Stimulated activated memory B cell treated with anti-CD40 and anti-IgM and Interleukin-4, amounts not matched to agents 10 μg/mL and 1 μg/mL and 100 μg/mL, for 72 hours (primary cell): ENCODE measurements around the gene PP2D1.
"Not testable (repeated sequence)": the region's sequence is repeated elsewhere in the genome, so short reads cannot be mapped to it uniquely, and the experiment has no call there.

Experiments
- ATAC-seq: fragments of 150-1000 bp; cut with Tn5 transposase; 2 replicates; pipeline ENCODE4 v1.10.0; 2021
- H3K27ac Mint-ChIP-seq: one replicate; pipeline ENCODE4 v1.8.0; 2022; ENCODE audit warnings: mild to moderate bottlenecking, mixed read lengths
- H3K27me3 Mint-ChIP-seq: one replicate; pipeline ENCODE4 v1.8.0; 2022; ENCODE audit warnings: mixed read lengths
- H3K36me3 Mint-ChIP-seq: one replicate; pipeline ENCODE4 v1.8.0; 2022; ENCODE audit warnings: mixed read lengths
- H3K4me1 Mint-ChIP-seq: one replicate; pipeline ENCODE4 v1.8.0; 2022; ENCODE audit warnings: mixed read lengths
- H3K4me3 Mint-ChIP-seq: one replicate; pipeline ENCODE4 v1.8.0; 2022; ENCODE audit warnings: mild to moderate bottlenecking, moderate library complexity, mixed read lengths
- H3K9me3 Mint-ChIP-seq: one replicate; pipeline ENCODE4 v1.8.0; 2022; ENCODE audit warnings: mixed read lengths

Gene PP2D1

DNA sequence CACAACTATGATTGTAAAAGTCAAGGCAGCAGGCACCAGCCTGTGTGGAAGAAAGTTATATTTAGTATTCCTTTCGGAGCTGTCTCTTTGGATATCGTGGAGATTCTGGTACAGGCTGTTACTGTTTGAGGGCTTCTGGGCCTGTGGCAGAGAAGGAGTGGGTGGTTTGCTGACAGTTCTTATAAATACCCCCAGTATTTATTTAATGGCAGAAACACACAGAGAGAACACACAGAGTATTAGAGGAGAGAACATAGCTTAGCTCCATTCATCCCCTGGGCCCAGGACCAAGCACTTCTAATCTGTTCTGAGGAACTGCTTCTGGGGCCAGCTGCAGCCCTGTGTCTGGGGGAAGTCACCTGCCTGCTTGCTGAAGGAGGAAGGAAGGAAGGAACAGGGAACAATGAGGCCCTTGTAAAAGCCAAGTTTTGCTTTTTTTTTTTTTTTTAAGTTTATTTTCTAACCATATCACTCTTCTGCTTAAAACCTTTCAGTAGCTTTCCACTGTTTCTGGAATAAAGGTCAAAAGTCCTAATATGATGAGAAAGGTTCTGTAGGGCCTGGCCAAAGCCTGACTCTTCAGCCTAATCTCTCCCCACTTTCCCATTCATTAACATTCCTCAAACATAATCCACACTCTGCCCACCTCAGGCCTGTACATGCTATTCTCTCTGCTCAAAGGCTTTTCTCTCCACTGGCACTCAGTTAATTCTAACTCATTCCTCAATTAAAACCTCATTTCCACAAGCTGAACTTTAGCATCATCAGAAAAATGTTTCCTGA is 11.8 kb upstream of the PP2D1 start:
- no peaks in the 10 kb centered on the region for H3K27me3 Mint-ChIP-seq
- peaks cover 14% of the 10 kb centered on the region for H3K4me1 Mint-ChIP-seq
- peak; percentile 77 for ATAC-seq
- no peaks in the 10 kb centered on the region for H3K36me3 Mint-ChIP-seq
- H3K27ac Mint-ChIP-seq, result peak overlapping the region; percentile 48
- H3K4me3 Mint-ChIP-seq, result no peak overlapping the region
- no peaks in the 10 kb centered on the region for H3K9me3 Mint-ChIP-seq

DNA sequence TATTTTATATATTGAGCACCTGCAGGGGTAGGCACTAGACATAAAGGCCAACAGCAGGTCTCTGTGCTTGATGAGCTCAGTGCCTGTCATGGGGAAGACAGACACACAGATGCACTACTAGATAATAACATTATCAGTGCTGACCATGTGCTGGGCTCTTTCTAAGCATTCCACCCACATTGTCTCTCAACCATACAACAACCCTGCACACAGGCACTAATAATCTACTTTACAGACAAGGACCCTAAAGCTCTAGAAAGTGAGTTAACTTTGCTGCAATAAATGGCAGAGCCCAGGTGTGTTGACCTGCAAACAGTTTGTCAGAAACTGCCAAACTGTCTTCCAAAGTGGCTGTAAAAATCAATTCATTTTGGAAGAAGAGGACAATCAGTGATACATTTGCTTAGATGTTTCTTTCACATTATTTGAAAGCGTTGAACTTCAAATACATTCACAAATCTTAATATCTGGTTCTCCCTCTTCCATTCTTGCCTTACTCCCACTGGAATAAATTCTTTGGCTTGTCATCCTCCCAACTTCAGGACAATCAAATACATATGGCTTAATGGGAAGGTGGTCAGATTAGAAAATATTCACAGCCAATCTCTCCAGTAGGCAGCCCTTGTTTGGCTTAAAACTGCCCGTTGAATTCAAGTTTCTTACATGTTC is 11.0 kb upstream of the PP2D1 start:
- no peaks in the 10 kb centered on the region for H3K27me3 Mint-ChIP-seq
- H3K27ac Mint-ChIP-seq, result peak overlapping the region; percentile 48
- no peak for ATAC-seq
- no peak overlapping the region for H3K4me3 Mint-ChIP-seq
- H3K9me3 Mint-ChIP-seq, result no peaks in the 10 kb centered on the region
- H3K36me3 Mint-ChIP-seq, result no peaks in the 10 kb centered on the region
- H3K4me1 Mint-ChIP-seq, result peaks cover 14% of the 10 kb centered on the region

DNA sequence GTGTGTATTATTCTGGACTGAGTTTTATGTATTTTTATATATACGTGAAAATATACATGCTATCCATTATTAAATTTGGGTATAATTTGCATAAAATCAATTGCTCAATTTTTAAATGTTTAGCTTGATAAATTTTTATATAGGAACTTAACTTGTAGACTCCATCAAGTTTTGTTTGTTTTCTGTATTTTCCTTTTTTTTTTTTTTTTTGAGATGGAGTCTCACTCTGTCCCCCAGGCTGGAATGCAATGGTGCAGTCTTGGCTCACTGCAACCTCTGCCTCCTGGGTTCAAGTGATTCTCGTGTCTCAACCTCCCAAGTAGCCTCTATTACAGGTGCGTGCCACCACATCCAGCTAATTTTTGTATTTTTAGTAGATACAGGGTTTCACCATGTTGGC is 4.0 kb upstream of the PP2D1 start:
- H3K4me1 Mint-ChIP-seq, H3K4me3 Mint-ChIP-seq, H3K27ac Mint-ChIP-seq, ATAC-seq, H3K9me3 Mint-ChIP-seq, H3K36me3 Mint-ChIP-seq, H3K27me3 Mint-ChIP-seq: not testable (repeated sequence)

DNA sequence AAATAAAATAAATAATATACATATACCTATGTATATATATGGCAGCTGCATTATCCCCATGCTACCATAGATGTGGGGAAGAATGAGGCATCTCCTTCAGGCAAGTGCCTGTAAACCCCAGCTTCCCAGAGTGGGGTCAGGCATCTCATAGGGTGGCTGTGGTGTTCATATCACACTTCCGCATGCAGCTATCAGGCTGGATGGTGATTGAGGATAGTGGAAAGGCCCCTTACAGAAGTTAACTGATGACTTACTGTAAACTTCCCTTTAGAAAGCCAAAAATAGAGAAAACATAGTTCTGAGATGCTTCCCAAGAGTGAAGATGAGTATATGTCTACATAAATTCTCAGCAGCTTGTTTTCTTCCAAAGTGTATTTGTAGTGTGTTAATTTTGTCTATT is 3.5 kb upstream of the PP2D1 start:
- Mint-ChIP-seq H3K4me1 (no peaks in the 10 kb centered on the region), H3K36me3 (no peaks in the 10 kb centered on the region), H3K4me3 (no peak overlapping the region), H3K9me3 (no peaks in the 10 kb centered on the region), H3K27me3 (no peaks in the 10 kb centered on the region), H3K27ac (no peak overlapping the region)
- no peak for ATAC-seq

DNA sequence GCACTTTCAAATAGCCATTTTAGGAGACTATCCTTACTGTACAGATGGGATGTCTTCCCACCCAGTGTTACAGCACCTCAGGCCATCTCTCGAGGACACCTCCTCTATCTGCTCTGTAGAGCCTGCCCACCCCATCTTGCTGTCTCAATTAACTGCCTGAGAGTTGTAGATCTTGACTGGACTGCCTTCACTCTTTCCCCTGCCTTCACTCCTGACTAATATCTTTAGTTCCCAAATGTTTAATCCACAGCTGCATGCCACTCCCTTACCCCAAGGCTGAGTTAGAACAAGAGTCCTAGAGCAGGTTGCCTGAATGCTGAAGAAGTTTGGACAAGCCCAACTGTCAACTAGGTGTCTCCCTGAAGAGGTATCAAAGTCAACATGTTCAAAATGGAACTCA is 1.3 kb upstream of the PP2D1 start:
- no peaks in the 10 kb centered on the region for H3K36me3 Mint-ChIP-seq
- H3K27ac Mint-ChIP-seq, result no peak overlapping the region
- no peaks in the 10 kb centered on the region for H3K27me3 Mint-ChIP-seq
- H3K4me3 Mint-ChIP-seq, result no peak overlapping the region
- H3K4me1 Mint-ChIP-seq, result no peaks in the 10 kb centered on the region
- no peaks in the 10 kb centered on the region for H3K9me3 Mint-ChIP-seq
- ATAC-seq, result no peak

DNA sequence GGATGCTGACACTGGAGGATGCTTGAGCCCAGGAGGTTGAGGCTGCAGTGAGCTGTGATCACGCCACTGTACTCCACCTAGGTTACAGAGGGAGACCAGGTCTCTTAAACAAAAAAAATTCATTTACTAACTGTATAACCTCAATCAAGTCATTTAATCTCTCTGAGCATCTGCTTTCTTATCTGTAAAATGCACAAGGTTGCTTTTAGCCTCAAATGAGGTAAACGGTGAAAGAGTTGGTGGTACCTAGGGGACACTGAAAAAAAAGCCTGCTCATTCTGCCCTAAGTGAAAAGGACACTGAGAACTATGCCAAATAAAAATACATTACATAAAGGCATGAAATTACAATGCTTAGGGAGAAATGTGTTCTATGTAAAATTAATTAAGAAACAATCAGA is 3.4 kb downstream of the PP2D1 start:
- no peak for ATAC-seq
- no peaks in the 10 kb centered on the region for H3K27me3 Mint-ChIP-seq
- H3K4me1 Mint-ChIP-seq, result no peaks in the 10 kb centered on the region
- no peak overlapping the region for H3K27ac Mint-ChIP-seq
- H3K36me3 Mint-ChIP-seq, result peaks cover 6% of the 10 kb centered on the region
- no peaks in the 10 kb centered on the region for H3K9me3 Mint-ChIP-seq
- H3K4me3 Mint-ChIP-seq, result no peak overlapping the region

DNA sequence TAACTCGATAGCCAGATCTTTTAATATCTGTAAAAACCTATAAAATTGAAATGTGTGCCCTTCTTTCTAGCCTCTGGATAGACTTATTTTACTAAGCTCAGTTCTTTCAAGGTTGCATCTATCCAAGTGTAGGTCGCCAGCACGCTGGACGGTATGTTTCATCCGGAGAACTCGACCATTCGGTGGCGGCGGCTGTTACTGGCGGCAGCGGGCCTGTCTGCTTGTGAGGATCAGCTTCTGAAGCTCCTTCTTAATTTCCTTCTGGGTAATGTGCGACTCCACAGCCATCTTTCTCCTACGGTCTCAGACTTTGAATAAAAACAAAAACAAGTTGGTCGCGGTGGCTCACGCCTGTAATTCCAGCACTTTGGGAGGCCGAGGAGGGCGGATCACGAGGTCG is 4.1 kb downstream of the PP2D1 start:
- no peak overlapping the region for H3K27ac Mint-ChIP-seq
- H3K4me1 Mint-ChIP-seq, result no peaks in the 10 kb centered on the region
- H3K9me3 Mint-ChIP-seq, result no peaks in the 10 kb centered on the region
- ATAC-seq, result no peak
- no peak overlapping the region for H3K4me3 Mint-ChIP-seq
- H3K36me3 Mint-ChIP-seq, result peaks cover 6% of the 10 kb centered on the region
- H3K27me3 Mint-ChIP-seq, result no peaks in the 10 kb centered on the region

DNA sequence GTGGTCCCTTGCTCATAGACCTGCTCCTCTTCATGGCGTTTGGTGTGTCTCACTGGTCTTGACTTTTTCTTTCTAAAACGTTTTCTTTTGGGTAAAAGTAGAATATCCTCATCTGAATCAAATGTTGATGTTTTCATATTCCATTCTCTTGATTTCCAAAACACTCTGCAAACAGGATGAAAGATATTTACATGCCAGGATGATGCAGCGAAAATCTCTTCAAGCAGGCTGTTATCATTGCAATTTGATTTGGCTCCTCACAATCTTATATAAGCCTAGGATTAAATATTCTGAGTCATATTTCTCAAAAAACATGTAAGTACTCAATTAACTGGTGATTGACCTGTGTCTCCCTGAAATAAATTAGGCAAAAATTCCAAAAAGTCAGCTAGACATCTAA is 10.1 kb downstream of the PP2D1 start:
- Mint-ChIP-seq H3K27me3 (no peaks in the 10 kb centered on the region), H3K4me3 (no peak overlapping the region), H3K36me3 (no peaks in the 10 kb centered on the region), H3K27ac (no peak overlapping the region), H3K4me1 (no peaks in the 10 kb centered on the region), H3K9me3 (peaks cover 3% of the 10 kb centered on the region)
- ATAC-seq, result no peak

DNA sequence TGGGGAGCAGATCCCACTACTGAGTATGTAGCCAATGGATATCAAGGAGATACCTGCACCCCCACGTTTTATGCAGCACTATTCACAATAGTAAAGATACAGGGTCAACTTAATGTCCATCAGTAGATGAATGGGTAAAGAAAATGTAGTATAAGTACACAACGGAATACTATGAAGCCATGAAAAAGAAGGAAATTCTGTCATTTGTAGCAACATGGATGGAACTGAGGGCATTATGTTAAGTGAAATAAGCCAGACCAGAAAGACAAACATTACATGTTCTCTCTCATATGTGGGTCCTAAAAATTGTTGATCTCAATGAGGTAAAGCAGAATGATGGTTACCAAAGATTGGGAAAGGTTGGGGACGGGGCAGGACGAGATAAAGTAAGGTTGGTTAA is 14.6 kb downstream of the PP2D1 start:
- H3K27ac Mint-ChIP-seq, result no peak overlapping the region
- H3K4me1 Mint-ChIP-seq, result no peaks in the 10 kb centered on the region
- H3K36me3 Mint-ChIP-seq, result peaks cover 9% of the 10 kb centered on the region
- H3K4me3 Mint-ChIP-seq, result no peak overlapping the region
- H3K27me3 Mint-ChIP-seq, result no peaks in the 10 kb centered on the region
- ATAC-seq, result no peak
- H3K9me3 Mint-ChIP-seq, result peaks cover 7% of the 10 kb centered on the region

DNA sequence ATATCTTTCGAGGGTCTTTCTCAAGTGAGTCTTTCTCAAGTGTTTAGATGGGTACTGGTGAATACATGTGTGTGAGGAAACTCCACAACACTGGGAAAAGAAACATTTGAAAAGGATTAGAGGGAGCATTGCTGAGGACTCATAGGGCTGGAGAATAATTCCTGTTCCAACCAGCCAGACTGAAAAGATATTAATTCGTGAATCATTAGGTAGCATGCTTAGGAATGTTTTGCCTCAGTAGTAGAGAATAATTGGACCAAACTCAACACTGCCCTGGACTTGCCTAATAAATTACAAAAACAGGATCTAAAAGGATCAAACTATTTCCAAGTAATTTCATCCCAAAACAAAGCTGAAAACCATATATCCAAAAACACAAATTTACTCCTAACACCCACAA is 17.3 kb downstream of the PP2D1 start:
- no peak overlapping the region for H3K4me3 Mint-ChIP-seq
- no peak for ATAC-seq
- peaks cover 9% of the 10 kb centered on the region for H3K36me3 Mint-ChIP-seq
- H3K9me3 Mint-ChIP-seq, result peaks cover 7% of the 10 kb centered on the region
- no peaks in the 10 kb centered on the region for H3K27me3 Mint-ChIP-seq
- H3K4me1 Mint-ChIP-seq, result no peaks in the 10 kb centered on the region
- H3K27ac Mint-ChIP-seq, result no peak overlapping the region

DNA sequence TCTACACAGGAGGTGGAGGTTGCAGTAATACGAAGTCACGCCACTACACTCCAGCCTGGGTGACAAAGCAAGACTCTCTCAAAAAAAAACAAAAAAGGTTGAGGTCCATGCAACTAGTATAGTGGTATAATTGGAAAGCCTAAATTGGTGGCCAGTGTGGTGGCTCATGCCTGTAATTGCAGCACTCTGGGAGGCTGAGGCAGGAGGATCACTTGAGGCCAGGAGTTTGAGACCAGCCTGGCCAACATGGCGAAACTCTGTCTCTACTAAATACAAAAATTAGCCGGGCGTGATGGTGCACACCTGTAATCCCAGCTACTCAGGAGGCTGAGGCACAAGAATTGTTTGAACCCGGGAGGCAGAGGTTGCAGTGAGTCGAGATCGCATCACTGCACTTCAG is 23.2 kb downstream of the PP2D1 start:
- H3K27me3 Mint-ChIP-seq, ATAC-seq, H3K4me3 Mint-ChIP-seq, H3K27ac Mint-ChIP-seq, H3K4me1 Mint-ChIP-seq, H3K9me3 Mint-ChIP-seq: not testable (repeated sequence)
- H3K36me3 Mint-ChIP-seq, result peaks cover 33% of the 10 kb centered on the region

DNA sequence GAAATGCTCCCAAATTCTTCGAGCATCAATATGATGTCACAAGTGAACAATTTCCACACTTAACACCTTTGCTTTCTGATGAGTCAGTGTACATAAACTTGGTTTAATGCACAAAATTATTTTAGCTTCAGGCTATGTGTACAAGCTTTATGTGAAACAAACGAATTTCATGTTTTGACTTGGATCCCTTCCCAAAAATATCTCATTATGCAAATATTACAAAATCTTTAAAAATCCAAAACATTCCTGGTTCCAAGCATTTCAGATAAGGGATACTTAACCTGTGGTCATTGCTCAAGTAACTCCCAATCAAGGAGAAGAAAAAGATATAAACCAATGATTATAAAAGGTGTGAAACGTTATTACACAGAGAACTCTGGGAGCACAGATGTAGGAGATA is 40.0 kb downstream of the PP2D1 start:
- peaks cover 23% of the 10 kb centered on the region for H3K4me1 Mint-ChIP-seq
- H3K36me3 Mint-ChIP-seq, result peaks cover 50% of the 10 kb centered on the region
- no peak for ATAC-seq
- no peak overlapping the region for H3K4me3 Mint-ChIP-seq
- no peak overlapping the region for H3K27ac Mint-ChIP-seq
- H3K27me3 Mint-ChIP-seq, result no peaks in the 10 kb centered on the region
- no peaks in the 10 kb centered on the region for H3K9me3 Mint-ChIP-seq

DNA sequence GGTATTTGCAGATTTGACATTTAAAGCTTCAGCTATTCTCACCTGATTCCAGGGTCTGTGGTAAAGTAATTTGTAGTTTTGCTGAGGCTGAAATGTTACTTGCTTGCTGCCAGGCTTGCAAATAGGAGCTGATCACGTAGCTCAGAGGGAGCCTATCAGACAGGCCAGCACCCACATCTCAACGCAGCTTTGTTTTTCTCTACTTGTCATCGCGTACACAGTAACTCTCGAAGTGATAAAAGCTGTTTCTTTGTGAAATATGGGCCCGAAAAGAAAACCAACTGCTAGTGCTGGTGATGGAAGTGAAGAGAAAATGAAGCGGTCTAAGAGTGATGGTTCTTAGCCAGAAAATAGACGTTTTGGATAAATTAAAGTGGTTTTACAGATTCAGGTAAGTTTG is 41.7 kb downstream of the PP2D1 start:
- Mint-ChIP-seq H3K27ac (no peak overlapping the region), H3K4me3 (no peak overlapping the region), H3K27me3 (no peaks in the 10 kb centered on the region), H3K4me1 (peaks cover 34% of the 10 kb centered on the region), H3K9me3 (peaks cover 3% of the 10 kb centered on the region), H3K36me3 (peaks cover 58% of the 10 kb centered on the region)
- ATAC-seq, result no peak

DNA sequence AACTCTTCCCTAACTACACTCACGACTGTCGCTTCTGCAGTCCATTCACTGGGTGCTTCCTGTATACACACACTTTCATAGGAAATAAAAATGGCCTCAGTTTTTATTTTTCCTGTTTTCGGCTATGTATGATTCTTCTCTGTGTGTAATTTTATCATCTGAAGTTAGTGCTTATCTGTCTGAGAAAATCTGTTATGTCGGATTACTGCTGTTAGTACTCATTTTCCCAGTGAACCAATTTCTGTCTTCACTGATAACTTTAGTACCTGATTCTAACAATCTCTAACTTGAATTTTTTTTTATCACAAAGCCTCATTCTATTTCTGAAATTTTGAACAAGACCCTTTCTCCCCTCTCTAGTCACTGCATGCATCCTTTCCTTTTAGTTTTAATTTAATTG is 44.3 kb downstream of the PP2D1 start:
- Mint-ChIP-seq H3K4me3 (no peak overlapping the region), H3K36me3 (peaks cover 49% of the 10 kb centered on the region)

DNA sequence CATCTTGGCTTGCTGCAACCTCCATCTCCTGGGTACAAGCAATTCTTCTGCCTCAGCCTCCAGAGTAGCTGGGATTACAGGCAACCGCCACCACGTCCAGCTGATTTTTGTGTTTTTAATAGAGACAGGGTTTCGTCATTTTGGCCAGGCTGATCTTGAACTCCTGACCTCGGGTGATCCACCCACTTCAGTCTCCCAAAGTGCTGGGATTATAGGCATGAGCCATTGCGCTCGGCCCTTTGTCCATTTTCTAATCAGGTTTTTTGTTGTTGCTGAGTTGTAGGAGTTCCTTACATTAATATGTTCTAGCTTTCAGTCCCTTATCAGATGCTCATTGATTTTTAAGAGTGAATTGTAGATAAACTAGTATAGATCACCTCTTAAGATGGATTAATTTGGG is 44.9 kb downstream of the PP2D1 start:
- Mint-ChIP-seq H3K27ac (no peak overlapping the region), H3K36me3 (peaks cover 50% of the 10 kb centered on the region), H3K4me1 (peaks cover 42% of the 10 kb centered on the region), H3K4me3 (no peak overlapping the region), H3K27me3 (no peaks in the 10 kb centered on the region), H3K9me3 (peaks cover 3% of the 10 kb centered on the region)
- no peak for ATAC-seq

More for the DNA sequence above, 44.3 kb downstream of the PP2D1 start:
- Mint-ChIP-seq H3K27ac (no peak overlapping the region), H3K4me1 (peaks cover 40% of the 10 kb centered on the region), H3K9me3 (peaks cover 3% of the 10 kb centered on the region), H3K27me3 (no peaks in the 10 kb centered on the region)
- no peak for ATAC-seq

DNA sequence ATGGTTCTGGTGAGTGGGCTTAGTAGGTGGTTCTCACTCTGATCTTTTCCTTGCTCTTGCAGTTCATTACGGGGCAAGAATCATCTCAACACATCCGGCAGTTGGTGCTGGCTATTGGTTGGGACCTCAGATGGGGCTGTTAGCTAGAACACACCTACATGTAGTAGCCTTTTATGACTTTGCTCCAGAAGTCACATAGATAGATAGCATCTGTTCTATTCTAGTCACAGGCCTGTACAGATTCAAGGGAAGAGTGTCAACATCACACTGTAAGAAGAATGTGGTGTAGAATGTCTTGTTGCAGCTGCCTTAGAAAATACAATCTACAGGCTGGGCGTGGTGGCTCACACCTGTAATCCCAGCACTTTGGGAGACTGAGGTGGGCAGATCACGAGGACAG is 50.1 kb downstream of the PP2D1 start:
- H3K27ac Mint-ChIP-seq, result peak overlapping the region; percentile 61
- no peaks in the 10 kb centered on the region for H3K27me3 Mint-ChIP-seq
- ATAC-seq, result no peak

More for the DNA sequence above, 50.1 kb downstream of the PP2D1 start:
- Mint-ChIP-seq H3K36me3 (peaks cover 48% of the 10 kb centered on the region), H3K4me3 (no peak overlapping the region), H3K4me1 (peaks cover 54% of the 10 kb centered on the region), H3K9me3 (peaks cover 3% of the 10 kb centered on the region)
